GM18498 (cell line): ENCODE measurements around the gene LGALS7.
A peak's percentile ranks its signal among the peaks of the same experiment; 100 is the strongest.

Experiments
- ATAC-seq: cut with Tn5 transposase; IDR thresholded peaks from one replicate; pipeline ENCODE4 v1.9.1; 2021; ENCODE audit warnings: mild to moderate bottlenecking, moderate library complexity; ENCODE audit not compliant: unreplicated experiment

Gene LGALS7

GRCh38 chr19:38741670-38742069 is 31.6 kb downstream of the LGALS7 start:
- no peak for ATAC-seq

DNA sequence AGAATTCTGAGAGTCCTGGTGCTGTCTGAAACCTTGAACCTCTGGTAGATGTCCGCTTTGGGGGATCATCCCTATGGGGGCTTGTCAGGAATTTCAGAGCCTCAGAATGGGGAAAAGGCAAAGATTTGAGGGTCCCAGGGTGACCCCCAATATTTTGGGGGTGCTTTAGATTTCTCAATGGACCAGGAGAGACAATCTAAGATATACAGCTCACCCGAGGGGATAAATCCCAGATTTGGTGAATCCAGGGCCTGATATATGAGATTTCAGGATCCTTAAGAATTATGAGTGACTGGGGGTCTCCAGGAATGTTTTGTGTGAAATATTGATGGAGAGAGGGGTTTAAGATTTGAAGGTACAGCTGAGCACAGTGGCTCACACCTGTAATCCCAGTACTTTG is 32.4 kb downstream of the LGALS7 start:
- no peak for ATAC-seq

- no peak for ATAC-seq
These were observed 33.1 kb downstream of the LGALS7 start for GRCh38 chr19:38740257-38740592.

- ATAC-seq, result no peak
These were observed 33.7 kb downstream of the LGALS7 start for GRCh38 chr19:38739440-38740256.

DNA sequence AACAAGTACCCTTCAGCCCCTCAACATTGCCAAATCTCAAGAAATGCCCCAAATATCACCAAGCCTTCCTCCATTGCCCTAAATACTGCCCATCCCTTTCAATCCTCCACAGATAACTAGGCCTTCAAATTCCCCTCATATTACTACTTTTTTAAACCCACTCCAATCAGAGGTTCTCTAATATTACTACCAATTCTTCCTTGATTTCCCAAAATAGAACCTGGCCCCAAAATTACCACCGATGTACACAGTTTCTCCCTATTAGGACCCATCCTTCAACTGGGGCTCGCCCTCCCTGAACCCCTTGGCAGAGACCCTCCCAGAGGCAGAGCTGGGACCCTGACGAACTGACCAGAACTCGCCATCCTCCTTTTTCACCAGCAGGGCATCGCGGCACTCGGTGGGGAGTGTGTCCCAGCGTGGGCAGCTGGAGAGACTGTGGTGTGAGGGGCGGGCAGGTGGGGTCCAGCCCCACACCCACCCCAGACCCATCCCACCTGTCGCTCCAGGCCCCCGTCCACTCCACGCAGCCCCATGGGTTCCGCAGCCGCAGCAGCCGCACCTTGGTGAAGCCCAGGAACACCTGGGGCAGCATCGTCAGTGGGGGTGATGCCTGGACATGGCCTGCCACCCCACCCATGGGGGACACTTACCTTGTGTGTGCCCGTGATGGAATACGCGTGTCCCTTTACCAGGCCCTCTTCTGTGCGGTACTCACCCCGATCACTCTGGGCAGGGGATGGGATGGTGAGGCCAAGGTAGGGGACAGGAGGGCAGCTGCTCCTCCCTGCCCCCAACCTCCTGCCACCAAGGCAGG is 35.2 kb downstream of the LGALS7 start:
- ATAC-seq, result no peak

- no peak for ATAC-seq
These were observed 35.9 kb downstream of the LGALS7 start for GRCh38 chr19:38737281-38737865.

DNA sequence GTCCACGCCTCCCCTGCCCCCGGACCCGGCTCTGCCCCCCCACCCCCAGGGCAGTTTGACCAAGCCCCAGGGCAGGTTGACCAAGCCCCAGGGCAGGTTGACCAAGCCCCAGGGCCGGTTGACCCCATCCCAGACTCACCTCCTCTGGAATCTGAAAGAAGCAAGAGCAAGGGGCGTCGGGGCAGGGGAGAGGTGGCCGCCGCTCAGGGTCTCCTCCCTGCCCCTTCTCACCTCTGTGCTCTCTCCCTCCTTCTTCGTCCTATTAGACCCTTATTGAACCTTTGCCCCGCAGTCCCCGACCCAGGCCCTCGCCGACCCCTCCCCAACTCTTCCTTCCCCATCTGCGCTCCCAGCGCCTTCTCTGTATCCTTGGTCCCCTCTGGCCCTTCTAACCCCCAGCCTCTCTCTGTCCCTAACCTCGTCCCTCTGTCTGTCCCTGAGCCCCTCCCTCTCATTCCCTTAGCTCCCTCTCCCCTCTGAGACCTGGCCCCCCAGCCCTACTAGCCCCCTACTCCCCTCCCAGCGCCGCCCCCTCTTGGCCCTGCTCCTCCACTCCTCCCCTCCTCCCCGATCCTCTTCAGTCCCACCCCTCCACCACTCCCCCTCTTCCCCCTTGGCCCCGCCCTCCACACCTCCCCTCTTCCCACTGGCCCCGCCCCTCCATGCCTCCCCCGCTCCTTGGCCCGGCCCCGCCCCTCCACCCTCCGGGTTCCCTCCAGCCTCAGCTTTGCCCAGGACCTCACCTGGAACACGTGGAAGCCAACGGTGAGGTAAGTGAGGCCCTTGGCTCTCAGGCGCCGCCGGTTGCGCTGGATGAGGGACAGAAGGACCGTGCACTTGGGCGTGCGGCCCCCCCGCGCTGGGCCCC is 36.7 kb downstream of the LGALS7 start:
- ATAC-seq, result no peak

DNA sequence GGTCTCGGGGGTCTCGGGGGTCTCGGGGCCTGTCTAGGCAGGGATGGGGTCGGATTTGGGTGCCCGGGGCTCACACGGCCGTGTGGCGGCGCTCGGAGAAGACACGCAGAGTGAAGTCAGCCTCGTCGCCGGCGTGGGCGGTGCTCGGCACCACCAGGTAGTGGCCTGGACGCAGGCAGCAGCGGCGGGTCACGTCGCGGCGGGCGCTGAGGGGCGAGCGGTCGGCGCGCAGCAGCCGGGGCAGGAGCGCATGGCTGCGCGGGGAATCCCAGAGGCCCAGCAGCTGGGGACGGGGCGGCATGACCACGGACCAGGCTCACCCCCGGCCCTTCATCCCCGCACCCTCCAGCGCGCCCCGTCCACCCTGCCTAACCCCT is 37.3 kb downstream of the LGALS7 start:
- ATAC-seq, result peak; percentile 32

DNA sequence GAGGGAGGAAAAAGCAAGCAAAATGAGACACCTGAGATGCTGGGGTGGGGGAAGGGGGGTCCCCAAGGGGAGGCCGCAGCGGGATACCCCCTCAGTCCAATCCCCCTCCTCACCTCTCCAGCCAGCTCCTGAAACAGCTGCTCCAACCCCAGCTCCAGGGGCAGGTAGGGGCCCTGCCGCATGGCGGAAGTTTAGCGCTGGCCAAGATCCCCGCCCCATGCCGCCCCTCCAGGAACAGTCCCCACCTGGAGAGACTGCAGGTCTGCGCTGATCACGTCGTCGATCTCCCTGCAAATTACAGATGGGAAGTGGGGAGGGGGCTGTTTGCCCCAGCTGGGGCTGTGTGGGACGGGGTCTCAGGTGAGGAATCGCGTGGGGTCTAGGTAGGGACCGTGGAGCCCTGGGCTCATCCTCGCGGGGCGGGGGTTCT is 38.0 kb downstream of the LGALS7 start:
- ATAC-seq, result no peak

DNA sequence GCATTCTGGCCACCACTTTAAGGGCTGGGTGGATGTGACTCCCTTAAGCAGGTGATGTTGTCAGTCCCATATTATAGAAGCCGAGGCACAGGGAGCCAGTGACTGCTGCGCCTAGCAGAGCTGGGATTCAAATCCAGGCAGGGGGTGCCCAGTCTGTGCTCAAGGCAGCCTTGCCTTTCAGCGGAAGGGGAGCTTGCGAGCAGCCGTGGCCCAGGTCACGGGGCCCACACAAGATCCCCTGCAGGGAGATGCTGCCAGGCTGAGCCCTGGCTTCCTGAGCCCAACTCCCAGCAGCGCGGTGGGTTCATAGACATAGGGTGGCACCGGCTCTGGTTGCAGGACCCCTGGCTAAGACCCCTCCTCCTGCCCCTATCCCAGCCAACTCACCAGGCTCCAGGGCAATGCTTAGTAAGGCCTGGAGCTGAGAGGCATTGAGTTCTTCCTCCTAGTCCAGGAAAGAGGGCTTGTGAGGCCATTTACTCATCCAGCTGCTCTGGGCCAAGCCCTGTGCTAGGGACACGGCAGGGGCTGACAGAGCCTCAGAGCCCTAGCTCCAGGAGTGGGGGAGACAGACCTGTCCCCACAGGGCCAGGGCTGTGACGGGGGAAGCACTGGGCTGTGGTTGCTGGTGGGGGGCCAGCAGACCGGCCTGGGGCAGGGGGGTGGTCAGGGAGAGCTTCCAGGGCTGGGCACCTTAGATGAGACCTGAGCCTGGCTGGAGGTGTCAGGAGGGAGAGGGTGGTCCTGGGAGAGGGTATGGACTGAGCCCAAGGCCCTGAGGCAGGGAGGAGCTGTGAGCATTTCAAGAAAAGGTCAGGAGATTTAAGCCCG is 38.7 kb downstream of the LGALS7 start:
- ATAC-seq, result no peak

GRCh38 chr19:38734176-38734425 is 39.2 kb downstream of the LGALS7 start:
- no peak for ATAC-seq

DNA sequence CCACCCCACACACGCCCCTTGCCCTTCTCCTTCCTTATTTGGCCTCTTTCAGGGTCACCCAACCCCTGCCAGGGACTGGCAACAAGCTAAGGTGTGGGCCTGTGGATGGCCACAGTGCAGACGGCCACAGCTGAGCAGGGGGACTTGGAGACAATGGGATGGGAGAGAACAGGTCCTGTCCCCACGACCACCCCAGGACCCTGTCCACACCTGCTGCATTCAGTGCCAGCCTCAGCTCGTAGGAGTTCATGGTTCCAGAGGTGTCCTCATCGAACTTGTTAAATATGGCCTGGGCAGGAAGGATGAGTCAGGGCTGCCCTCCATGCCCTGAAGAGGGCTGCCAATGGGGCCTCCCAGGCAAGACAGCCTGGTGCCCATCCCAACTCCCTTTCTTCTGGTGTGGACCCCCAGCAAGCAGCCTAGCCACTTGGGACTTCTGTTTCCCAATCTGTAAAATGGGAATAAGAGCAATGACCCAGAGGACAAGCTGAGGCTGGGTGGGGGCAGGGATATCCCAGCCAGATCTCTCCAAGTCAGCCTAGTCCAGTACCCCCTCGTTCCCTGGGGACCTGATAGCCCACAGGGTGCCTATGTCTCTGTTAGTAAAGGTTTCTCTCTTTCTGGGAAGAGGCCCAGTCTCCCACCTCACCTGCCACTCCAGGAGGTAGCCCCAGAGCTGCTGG is 39.7 kb downstream of the LGALS7 start:
- ATAC-seq, result no peak

- no peak for ATAC-seq
These were observed 40.1 kb downstream of the LGALS7 start for GRCh38 chr19:38733241-38733492.

- no peak for ATAC-seq
These were observed 41.5 kb downstream of the LGALS7 start for GRCh38 chr19:38731654-38732301.

DNA sequence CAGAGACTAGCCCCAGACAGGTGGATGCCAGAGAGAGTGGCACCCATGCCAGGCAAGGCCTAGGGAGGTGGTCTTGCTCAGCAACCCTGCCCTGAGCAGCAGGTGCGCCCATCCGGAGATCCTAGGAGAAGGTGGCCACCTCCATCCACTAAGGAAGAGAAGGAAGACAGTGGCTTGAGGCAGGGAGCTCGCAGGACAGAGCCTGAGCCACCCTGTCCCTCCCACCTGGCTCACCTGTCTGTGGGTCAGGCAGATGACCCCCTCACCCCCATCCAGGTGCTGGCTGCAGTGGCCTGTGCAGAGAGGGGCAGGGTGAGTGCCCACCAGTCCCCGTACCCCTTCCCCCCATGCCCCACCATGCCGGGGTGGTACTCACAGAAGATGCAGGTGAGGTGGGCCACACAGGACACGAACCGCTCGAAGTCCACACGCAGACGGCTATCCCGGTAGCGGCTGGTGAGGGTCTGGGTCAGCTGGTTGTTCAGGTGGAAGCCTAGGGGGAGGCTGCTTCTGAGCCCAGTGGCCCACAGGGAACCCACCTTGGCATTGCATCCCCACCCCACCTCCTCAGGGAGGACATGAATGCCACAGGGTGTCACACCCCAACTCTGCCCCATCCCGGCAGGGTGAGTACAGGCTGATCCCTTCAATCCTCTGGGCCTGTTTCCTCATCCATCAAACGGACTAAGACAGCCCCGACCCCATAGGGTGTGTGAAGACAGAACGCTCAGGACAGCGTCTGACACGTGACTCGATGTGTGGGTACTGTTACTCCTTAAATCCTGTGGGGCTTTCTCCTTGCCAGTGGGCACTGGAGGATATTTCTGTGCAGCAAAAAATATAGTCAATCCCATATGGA is 42.4 kb downstream of the LGALS7 start:
- ATAC-seq, result no peak

- no peak for ATAC-seq
These were observed 42.9 kb downstream of the LGALS7 start for GRCh38 chr19:38730470-38730730.

GRCh38 chr19:38729653-38730469 is 43.5 kb downstream of the LGALS7 start:
- no peak for ATAC-seq
